Measurements from ENCODE around the gene MAP3K4.

The MAP3K4 gene

DNA sequence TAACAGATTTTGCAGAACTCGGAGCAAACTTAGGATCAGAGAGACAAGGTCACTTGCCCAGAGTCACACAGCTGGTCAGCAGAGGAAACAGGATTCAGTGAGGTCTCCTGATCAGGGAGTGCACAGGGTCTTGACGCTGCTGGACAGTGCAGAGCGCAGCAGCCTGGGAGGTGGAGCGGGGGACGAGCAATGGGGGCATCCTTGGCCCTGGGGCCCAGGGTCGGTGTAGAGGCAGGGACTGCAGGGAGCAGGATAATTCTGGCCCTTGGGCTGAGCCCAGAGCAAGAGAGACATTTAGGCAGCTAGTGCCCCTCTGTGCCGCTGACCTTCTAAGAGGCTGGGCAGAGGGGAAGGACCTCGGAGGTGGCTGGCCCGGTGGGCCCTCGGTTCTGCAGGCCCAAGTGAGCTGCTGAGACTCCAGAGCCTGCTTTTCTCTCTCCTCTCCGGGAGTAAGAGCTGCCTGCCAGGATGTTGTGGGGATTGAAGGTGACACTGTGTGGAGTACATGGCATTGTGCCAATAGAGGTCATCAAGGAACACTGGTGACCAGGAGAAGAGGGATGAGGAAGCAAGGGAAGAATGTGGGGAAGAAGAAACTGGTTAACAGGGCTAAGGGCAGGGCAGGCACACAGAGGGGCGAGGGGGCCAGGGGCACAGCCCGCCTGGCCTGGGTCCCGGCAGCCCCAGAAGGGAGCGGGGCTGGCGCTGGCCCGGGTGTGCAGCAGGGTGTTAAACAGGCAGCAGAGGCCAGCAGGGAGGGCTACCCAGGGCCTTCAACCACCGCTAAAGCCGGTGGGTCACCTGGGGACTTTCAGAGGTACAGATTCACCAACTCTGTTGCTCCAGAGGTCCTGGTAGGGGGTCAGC lies 160.3 kb downstream of the MAP3K4 start:
- no peak for FAIRE-seq

DNA sequence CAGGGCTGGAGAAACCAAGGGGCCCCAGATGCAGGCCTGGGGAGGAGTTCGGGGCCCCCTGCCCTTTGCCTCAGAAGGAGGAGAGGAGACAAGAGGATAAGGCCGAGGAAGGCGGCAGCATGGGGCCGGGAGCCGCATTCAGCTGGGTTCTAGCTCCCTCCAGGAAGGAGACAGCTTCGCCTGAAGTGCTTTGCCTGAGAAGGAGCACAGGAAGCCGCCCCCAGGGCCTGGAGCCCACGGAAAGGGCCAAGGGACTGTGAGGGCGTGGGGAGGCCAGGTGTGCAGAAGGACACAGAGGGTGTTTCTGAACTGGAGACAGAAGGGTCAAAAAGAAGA lies 160.9 kb downstream of the MAP3K4 start:
- no peak for FAIRE-seq

DNA sequence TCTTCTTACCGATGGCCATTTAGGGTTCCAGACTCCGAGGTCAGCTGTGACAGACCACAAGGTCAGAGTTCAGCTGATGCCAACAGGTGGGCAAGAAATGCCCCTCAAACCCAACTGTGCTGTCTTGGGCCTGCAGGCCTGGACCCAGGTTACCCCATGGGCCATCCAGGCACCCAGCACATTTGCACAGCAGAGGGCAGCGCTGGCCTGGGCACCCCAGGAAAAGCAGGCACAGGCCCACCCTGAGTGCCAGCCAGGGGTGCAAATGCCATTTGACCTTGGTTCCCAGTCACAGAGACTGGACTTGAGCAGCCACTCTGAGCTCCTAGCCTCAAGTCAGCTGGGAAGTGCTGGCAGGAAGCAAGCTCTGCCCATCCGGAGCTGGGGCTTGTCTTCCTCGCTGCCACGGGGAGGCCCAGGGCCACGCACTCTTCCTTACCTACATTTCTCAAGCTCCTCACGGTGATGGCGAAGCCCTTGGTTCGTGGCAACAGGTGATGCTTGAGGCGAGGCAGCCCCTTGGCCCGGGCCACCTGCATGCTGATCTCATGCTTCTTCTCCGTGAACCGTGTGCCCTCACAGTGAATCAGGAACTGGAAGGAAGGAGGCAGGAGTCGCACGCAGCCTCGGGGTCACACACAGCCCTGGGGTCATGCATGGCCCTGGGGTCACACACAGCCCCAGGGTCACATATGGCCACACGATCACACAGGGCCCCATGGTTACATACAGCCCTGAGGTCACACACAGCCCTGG lies 161.5 kb downstream of the MAP3K4 start:
- no peak for FAIRE-seq

DNA sequence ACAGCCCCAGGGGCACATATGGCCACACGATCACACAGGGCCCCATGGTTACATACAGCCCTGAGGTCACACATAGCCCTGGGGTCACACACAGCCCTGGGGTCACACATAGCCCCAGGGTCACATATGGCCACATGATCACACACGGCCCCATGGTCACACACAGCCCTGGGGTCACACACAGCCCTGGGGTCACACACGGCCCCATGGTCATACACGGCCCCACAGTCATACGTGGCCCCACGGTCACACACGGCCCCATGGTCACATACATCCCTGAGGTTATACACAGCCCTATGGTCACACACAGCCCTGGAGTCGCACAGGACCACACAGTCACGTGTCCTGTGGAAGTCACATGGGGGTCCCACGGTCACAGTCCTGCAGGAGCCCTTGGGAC lies 162.2 kb downstream of the MAP3K4 start:
- FAIRE-seq = no peak

DNA sequence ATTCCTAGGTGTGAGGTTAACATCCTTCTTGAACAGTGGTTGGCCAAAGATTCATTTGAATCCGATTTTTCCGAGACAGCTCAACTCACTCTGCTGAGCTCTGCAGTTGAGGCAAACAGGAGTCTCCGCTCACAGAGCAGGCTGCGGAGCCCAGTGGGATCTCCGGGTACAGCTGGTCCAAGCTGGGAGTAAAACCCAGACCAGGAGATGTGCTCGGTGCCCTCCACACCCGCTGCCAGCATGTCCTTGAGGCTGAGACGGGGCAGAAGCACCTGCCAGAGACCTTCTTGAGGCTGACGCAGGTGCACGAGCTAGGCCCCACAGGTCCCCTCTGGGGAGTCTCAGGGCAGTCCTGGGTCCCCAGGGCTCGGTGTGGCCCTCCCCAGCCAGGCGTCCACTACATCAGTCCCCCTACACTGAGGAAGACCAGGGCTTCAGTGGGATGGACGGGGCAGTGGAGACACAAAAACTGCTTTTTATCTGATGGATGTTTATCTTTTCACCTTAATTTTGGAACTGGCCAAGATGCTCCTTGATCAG lies 163.3 kb downstream of the MAP3K4 start:
- no peak for FAIRE-seq

DNA sequence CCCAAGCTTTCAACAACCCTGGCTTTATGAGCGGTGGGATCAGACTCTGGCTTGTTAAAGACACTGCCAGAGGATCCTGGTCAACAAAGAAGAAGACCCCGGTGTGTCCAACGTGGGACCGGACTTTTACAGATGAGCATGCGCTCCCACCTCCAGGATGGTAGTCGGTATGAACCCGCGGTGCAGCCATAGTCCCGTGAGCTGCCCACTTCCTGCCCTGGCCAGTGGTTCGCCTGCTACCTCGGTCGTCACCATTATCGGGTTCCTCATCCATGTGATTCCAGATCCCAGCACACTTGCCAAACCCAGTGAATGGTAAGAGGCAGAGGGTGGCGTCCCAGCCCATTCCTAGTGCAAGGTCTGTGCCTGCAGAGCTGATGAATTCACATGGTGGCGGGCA lies 169.6 kb downstream of the MAP3K4 start:
- no peak for FAIRE-seq

DNA sequence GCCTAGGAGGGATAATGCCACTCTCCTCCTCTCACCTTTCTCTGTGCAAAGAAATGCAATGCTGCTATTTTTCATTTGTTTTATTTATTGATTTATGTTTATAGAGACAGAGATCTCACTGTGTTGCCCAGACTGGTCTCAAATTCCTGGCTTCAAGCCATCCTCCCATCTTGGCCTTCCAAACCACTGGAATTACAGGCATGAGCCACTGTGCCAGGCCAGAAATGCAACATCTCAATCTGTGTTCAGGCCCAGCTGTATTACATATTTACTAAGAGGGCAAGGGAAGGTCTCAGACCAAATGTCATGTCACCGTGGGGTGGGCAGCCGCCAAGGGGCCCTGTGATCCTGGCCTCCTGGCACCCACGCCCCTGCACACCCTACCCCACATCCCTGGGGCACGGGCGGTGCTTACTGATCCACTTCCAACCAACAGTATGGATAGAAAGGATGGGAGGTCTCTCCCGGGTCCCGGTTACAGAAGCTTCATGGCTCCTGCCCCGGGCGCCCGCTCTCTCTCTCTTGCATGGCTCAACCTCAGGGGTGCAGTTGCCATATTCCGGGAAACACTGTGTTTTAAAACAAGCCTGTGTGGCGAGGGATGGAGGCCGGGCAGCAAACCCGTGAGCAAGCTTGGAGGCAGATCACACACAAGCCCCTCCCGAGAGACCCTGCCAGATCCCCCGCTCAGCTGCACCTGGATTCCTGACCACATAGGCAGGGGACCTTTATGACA lies 170.5 kb downstream of the MAP3K4 start:
- no peak for FAIRE-seq

DNA sequence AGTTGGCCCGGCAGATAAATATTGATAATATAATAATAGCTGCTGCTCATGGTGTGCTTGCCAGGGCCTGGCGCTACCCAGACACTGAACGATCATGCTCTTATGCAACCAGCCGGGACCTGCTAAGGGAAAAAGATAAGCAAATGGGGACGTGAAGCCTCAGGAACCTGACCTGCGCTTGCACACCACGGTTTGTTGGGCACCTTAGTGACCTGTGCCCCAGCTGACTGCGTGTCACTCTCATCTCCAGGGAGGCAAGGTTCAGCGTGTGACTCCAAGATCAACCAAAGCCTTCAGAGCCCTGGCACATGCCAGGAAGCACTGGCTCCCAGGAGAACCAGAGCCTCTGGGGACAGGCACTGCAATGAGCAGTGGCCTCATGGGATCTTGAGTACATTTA lies 171.2 kb downstream of the MAP3K4 start:
- no peak for FAIRE-seq

DNA sequence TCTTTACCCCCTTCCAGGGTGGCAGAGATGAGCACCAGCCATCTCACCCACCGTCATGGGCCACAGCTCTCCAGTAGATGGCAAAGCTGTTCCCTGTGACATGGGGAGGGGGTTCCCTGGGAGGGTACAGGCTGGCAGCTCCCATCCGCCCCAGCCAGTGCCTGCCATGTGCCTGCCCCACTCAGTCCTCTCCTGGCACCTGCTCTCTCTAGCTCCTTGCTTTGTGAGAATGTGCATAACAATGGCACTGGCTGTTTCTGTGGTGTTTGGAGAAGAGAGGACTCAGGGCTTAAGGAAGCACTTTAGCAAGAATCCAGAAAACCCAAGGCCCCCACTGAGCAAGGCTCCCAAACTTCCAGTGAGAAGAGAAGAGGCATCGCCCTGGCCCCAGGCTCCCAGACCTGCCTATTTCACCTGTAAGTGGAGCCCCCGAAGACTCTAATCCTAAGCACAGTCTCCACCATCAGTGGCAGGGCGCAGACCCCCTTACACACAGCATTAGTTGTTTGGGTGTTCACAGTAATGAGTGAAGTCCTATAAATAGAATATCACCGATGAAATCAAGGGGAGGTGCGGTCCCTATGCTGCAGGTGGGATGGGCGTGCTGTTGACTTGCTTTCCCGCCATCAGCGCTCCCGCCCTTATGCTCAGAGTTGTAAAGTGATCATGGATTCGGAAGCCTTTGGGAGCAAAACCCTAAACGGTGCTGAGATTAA lies 172.1 kb downstream of the MAP3K4 start:
- FAIRE-seq = no peak

DNA sequence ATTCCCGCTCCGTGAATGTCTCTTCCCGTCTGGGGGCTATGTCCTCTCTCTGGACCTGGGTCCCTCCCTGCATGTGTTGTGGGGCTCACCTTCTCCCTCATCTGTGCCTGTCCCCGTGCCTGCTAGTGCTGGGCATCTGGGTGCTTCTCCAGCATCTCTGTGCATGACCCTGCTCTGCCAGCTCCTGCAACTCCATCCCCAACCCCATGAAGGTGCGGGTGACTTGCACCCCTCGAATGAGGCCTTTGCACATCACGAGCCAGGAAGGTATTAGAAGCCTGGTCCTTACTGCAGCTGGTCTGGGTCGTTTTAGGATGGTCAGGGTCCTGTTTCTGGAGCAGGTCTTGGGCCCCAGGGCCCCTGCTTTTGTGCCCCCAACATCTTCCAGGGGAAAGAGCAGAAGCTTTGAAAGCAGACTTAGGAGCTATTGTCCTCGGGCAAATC lies 172.6 kb downstream of the MAP3K4 start:
- no peak for FAIRE-seq

DNA sequence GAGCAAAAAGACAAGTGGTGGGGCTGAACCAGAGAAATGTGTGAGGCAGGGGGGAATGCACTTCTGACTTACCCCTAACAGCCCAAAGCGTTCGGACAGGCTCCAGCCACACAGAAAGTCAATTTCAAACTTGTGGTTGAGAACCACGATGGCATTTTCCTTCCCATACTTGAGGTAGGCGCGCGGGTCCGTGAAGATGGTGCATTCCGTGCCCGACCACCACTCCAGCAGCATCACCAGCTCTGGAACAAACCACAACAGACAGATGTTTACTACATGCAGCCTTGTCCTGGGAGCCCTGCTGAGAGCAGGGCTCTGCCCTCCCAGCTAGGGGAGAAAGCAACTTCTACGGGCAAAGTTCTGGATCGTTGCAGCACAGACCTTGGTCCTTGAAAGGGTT lies 174.6 kb downstream of the MAP3K4 start:
- no peak for FAIRE-seq

DNA sequence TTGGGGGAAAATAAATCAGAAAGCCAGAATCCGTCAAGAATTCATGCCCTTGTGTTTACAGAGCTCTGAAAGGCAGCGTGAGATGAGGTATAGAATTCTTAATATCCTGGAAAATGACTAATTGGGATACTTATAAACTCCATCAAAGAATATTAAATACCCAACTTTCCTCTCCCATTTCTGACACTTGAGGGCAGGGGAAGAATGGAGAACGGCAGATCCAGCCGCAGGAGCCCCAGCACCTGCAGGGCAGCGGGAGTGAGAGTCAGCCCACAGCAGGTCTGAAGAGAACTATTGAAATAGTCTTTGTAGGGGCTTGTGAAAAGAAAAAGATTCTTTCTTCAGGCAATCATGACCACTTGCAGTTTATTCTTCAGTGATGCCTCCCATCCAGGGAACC lies 175.1 kb downstream of the MAP3K4 start:
- no peak for FAIRE-seq

Data from G401.6 (cell line).